Measurements from ENCODE around the gene WNT7B.

WNT7B gene

DNA sequence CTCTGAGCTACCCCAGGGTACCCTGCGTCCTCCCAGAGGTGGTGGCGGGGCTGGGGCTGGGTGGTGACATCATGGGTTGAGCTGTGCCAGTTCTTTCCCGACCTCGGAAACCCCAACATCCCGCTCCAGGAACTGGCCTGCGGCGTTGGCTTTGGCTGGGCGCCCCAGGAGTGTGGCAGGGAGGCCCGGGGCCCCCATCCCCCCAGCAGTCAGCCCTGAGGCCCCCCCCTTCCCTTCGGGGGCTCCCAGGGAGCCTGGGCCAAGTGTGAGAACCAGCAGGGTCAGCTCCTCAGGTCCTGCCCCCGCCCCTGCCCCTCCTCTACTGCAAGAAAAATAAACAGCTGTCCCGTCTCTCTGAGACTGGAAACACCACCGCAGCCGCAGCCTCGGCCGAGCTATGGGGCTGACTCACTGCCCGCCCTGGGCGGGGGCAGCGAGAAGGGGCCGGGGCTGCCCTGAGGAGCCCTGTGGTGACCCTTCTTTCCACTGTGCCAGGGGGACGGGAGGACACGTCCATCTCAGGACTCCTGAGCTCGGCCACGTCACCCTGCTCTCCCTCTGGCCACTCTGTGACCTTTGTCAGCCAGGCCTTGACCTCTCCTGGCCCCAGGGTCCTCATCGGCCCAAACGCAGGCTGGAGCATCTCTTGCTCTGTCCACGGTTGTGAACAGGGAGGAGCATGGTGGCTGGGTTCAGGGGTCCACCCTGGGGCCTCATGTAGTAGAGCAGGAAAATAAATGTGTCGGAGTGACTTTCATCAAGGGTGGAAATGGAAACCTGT is 73.4 kb downstream of the WNT7B start:
- no peak for FAIRE-seq

GRCh38 chr22:45897736-45898135 is 79.2 kb downstream of the WNT7B start:
- FAIRE-seq = no peak

DNA sequence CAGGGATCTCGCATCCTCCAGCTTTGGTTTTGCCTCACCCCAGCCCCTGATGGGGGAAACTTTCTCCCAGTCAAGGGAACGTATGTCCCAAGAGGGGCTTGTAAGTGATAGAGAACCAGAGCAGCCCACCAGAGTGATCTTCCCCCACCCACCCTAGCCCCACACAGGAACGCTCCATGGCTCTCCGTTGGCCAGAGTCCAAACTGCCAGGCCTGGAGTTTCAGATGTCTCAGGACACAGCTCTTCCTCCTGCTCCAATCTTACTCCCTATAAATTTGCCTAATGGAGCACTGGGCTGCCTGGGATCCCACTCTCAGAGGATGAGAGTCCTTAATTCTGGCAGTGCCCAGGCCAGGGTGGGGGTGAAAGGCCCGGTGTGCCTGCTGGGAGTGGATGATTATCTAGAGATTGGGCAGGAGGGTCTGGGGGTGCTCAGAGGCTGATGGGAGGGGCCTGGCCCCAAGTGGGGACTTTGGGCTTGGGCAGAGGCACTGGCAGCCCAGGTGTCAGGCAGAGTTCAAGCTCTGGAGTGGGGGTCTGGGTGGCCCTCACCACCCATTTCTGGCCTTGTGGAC is 79.9 kb downstream of the WNT7B start:
- no peak for FAIRE-seq

DNA sequence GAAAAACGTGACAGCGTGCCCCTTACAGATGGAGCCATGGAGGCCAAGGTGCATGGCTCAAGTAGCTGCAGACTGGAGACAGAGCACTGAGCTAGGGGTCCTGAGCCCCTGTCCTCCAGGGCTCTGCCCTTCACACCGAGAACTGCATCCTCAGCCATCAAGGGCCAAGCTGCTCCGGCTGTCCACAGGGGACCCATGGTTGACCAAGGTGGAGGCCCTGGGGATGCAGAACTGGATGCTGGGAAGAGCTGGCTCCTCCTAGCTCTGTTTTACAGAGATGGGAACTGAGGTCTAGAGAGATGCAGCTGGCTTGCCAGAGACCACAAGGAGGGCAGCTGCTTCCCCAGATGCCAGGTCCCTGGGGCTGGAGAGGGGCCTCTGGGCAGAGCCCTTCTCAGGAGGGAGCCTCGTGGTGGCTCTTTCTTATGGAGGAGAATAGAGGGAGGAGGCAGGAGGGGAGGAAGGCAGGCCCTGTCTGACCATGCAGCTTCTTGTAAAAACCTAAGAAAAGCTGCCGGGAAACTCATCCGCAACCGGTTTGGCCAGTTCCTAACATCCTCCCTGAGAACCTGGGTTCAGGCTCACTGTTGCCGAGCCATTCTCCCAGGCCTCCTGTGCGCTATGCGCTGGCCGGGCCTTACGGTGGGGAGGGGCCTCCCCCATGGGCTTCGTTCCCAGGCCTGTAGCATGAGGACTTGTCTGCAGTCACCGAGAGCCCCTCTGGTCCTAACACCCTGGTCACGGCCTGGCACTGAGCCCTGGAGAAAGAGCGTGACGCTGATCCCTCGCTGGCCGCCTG is 80.6 kb downstream of the WNT7B start:
- FAIRE-seq = no peak

DNA sequence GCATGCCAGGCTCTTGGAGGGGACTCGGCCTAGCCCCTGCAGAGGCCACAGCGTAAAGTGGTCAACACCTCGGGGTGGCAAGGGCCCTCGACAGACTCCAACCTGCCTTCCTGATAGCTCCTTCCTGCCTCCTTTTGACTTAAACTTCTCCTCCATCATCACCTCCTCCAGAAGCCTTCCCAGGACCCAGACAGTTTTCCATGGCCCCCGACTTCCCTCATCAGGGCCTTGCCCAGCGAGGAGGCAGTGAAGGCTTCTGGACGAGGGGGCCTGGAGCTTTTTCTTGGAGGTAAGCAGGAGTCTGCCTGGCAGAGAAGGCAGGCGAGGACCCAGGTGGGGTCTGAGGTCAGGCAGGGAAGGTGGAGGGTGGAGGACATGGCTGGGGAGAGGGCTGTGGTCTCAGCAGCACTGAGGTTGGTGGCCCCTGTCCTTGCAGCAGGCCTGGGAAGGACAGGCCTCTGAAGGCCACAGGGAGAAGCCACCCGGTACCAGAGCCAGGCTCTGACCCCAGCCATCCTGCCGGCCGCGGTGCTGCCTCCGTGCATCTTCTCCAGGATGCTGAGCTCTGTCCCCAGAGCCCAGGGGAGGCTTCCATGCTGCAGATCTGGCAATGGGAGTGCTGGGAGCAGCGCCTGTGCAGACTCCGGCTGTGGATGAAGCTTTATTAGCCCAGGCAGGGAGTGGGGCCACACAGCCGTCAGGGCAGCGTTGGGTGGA is 81.4 kb downstream of the WNT7B start:
- no peak for FAIRE-seq

DNA sequence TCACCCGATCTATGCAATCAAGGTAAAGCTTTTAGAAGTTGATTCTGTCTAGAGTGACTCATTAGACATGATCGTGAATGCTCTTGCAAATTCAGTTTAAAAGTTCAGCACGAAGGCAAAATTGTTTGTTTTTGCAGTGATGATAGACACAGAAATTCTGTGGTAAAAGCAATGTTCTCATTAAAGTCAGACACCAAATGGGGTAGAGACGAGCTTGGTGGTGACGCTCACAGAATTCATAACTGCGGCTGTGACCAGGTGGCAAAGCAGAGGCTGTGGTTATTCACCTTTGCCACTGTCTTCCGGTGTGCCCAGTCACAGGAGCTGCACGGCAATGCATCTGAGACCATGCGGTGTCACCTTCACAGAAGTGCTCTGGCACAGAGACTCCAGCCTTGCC is 83.4 kb downstream of the WNT7B start:
- FAIRE-seq = no peak

- FAIRE-seq = no peak
Observed at GRCh38 chr22:45892681-45893461, 84.1 kb downstream of the WNT7B start.

GRCh38 chr22:45891996-45892621 is 84.9 kb downstream of the WNT7B start:
- no peak for FAIRE-seq

DNA sequence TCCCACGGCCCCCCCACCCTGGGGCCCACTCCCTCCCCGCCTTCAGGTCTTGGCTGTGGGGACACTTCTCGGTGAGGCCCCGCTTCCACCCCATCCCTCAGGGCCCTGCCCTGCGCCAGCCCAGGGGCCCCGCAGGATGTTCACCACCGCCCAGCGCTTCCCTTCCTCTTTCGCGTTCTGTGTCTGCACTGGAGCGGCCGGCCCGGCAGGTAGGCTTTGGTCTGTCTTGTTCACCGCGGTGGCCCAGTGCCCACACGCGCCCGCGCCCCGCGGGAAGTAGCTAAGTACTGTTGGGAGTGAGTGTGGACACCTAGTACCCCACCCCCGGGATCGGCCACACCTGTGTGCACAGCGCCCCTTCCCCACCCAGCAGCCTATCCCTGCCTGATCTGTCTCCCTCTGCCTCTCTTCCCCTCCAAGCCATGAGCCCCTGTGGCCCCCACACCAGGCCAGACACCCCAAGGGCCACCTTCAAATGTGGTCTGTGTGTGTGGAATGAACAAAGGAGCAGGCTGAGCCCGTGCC is 85.4 kb downstream of the WNT7B start:
- no peak for FAIRE-seq

- FAIRE-seq = no peak
Observed at GRCh38 chr22:45891021-45891421, 85.9 kb downstream of the WNT7B start.

GRCh38 chr22:45890351-45890635 is 86.7 kb downstream of the WNT7B start:
- no peak for FAIRE-seq

DNA sequence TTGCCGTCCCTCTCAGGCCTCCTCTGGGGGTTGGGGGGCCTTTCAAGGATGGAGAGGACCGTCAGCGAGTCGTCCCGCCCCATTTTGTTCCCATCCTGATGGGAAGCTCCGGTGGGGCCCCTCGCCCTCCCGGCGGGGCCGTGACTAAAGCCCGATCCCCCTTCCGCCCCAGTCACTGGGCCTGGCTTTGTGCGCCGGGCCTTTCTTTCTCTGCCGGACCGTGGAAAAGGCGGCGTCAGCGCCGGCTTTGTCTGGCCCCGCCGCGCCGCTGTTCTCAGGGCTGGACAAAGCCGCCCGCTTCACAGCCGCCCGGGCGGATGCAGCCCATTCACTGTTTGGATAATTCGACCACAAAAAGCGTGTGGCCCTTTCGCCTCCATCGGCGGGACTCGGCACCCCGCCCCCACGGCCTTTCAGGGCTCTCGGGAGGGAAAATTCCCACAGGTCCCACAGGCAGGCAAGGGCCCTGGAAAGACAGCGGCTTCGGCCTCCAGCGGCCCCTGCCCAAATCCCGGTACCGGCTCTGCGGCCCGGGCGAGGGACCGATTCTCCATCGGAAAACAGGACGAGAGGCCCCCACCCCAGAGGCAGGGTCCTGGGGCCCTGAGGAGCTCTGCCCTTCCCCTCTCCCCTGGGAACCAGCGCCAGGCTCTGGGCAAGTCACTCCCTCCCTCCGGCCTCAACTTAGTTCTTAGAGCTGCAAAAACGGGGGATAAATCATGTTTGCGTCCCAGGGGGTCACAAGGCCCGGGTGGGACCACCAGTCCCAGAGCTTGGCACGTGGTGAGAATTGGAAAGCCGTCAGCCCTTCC is 87.2 kb downstream of the WNT7B start:
- no peak for FAIRE-seq

DNA sequence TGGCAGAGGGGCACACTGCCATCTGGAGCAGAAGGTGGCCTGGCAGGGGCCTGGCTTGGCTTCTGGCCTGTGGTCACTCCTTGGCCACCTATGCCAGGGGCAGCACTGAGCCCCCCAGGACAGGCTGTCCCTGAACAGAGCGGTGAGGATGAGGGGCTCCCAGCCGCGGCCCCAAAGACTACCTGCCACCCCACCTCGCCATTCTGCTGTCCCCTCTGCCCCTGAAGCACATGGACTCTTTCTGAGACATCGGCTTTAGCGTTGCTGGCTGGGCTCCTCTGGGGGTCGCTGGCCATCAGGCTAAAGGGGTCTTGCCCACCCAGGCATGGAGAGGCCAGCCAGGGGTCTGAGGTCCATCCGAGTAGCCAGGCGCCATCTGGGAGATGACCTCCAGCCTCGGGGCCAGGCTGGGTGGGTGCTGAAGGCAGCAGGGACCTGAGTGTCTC is 87.8 kb downstream of the WNT7B start:
- no peak for FAIRE-seq

DNA sequence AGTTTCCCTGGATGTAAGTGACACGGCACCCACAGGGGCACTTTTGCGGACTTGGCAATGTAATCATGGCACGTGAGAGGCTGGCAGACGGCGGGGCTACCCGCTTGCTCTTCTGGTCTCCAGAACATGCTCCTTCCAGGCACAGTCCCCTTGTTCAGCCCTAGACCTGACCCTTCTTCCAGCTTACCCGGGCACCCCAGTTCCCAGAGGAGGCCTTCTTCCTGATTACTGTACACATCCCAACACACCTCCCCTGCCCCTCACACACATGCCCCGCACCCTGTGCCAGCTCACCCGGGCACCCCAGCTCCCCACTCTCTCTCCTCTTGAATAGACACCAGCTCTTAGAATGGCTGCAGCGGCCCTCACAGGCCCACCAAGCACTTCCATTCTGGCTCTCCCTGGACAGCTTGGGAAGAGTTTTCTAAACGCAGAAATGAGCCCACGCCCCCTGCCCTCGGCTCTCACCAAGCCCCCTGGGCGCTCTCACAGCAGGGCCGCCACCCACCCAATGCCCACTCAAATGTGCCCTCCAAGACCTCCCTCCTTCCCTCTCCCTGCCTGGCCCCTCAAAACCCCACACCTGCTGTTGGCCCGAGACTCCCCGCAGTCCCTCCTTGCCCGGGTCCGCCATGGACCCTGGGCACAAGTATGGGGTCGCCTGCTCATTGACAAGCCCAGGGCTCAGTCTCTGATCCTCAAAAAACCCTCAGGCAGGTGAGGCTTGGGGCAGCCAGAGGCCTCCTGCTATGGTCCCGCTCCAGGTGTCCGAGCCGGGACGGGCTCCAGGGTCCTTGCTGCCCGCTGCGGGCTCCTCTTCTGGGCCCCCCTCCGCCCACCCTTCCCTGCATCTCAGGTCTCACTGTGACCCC is 88.5 kb downstream of the WNT7B start:
- FAIRE-seq = no peak

DNA sequence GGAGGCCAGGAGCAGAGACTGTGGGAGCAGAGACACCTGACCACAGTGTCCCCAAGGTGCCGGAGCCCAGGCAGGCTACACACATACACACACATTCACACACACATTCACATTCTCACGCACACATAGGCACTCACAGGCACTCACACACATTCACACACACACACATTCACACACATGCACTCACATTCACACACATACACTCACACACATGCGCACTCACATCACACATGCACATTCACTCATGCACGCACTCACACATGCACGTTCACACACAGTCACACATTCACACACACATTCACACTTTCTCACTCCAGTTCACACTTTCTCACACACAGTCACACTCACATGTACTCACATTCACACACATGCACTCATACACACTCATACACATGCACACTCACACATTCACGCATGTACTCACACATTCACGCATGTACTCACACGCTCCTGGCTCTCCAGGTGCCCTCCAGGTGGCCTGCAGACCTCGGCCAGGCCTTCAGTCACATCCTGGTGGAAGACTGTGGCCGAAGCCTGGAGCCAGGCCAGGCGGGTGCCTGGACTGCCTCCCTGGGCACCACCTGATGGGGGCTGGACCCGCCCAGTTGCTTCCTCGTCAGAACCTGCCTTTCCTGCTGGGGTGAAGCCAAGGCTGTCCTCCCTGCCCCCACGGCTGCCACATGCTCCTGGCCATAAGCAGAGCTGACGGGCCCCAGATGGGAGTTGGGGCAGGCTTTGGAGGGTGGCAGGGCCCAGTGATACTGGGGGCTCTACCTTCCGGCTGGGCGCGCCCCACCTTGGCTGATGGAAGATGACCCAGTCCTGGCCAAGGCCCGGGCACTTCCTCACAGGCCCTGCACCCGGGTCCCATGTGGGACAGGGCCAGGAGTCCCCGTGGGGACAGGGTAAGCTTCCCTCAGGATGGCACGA is 89.5 kb downstream of the WNT7B start:
- no peak for FAIRE-seq

- no peak for FAIRE-seq
Observed at GRCh38 chr22:45886540-45886939, 90.4 kb downstream of the WNT7B start.

DNA sequence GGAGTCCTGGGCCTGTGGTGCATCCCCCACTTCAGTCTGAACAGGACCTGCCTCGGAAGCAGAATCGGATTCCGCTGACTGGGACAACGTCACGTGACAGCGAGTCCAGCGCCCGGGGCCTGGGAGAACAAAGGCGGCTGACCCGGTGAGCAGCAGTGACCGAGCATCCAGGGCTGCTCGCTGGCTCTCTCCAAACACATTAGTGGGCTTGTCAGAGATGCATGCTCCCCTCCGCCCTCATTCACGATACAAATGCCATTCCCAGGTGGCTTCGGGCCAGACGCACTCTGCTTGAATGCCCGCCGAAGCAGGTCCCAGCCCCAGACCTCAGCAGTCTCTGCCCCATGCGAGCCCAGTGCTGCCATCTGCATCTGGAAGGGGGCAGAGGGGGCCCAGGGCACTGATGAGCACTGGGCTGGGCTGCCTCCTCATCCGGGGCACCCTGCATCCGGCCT is 91.0 kb downstream of the WNT7B start:
- FAIRE-seq = no peak

- FAIRE-seq = no peak
Observed at GRCh38 chr22:45885171-45885840, 91.7 kb downstream of the WNT7B start.
